ENCODE measurements around the gene PTPN14.
"Not testable (repeated sequence)": the region's sequence is repeated elsewhere in the genome, so short reads cannot be mapped to it uniquely, and the experiment has no call there.

PTPN14 gene

DNA sequence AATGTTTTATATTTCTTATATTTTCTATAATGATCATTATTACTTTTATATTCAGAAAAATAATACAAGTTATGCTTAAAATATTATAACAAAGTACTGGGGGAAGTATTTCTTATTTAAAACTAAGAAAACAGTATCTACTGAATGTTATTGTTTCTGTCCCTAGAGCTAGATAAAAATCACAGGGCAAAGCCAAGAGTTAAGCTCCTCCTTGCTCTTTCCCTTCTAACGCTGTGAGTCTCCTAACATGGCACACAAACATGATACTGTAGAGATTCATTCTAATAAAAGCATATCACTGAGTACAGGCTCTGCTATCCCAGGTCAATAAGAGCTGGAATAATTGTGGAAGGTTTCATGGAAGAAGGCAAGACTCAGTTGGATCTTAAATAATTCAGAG lies 53.4 kb downstream of the PTPN14 start:
- H3K4me1 ChIP-seq (ENCODE audit: control insufficient read depth in 1 of 2, insufficient read depth in 2 of 2, low read length in 2 of 2) = no peaks in the 10 kb centered on the region
- H3K36me3 ChIP-seq (ENCODE audit: control insufficient read depth in 1 of 2, insufficient read depth in 2 of 2, low read length in 2 of 2) = no peaks in the 10 kb centered on the region

DNA sequence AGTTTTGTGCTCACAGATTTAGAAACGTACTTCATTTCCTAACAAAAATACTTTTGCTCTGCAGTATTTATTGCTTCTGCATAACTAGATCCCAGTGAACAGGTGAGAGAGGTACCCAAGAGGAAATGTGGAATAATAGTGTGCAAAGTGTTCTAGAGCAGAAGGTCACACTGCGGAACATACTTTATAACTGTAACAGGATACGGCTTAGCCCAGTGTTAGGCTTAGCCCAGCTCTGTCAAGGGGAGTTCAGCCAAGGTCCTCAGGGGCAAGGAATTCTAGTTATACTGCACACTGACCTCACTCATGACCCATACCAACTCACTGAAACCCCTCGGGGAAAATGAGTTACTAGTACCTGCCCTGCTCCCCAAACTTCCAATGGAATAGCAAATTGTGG lies 55.3 kb downstream of the PTPN14 start:
- H3K9me3 ChIP-seq (ENCODE audit: control insufficient read depth in 1 of 2, low read length in 2 of 2) = no peaks in the 10 kb centered on the region
- H3K9ac ChIP-seq (ENCODE audit: low read depth in 1 of 2, low read length in 2 of 2) = no peak overlapping the region
- no peaks in the 10 kb centered on the region for H3K36me3 ChIP-seq (ENCODE audit: control insufficient read depth in 1 of 2, insufficient read depth in 2 of 2, low read length in 2 of 2)
- no peak overlapping the region for H3K27ac ChIP-seq (ENCODE audit: low read depth, low read length)
- no peaks in the 10 kb centered on the region for H3K27me3 ChIP-seq (ENCODE audit: control insufficient read depth in 1 of 2, insufficient read depth in 2 of 2, low read length in 2 of 2)
- no peak overlapping the region for H3K4me3 ChIP-seq (ENCODE audit: low read depth in 1 of 2, low read length in 2 of 2)
- H3K4me1 ChIP-seq (ENCODE audit: control insufficient read depth in 1 of 2, insufficient read depth in 2 of 2, low read length in 2 of 2) = no peaks in the 10 kb centered on the region

More for the DNA sequence above, 53.4 kb downstream of the PTPN14 start:
- Histone ChIP-seq H3K27ac (ENCODE audit: low read depth, low read length) (no peak overlapping the region), H3K27me3 (ENCODE audit: control insufficient read depth in 1 of 2, insufficient read depth in 2 of 2, low read length in 2 of 2) (no peaks in the 10 kb centered on the region), H3K9me3 (ENCODE audit: control insufficient read depth in 1 of 2, low read length in 2 of 2) (no peaks in the 10 kb centered on the region), H3K4me3 (ENCODE audit: low read depth in 1 of 2, low read length in 2 of 2) (no peak overlapping the region), H3K9ac (ENCODE audit: low read depth in 1 of 2, low read length in 2 of 2) (no peak overlapping the region)

DNA sequence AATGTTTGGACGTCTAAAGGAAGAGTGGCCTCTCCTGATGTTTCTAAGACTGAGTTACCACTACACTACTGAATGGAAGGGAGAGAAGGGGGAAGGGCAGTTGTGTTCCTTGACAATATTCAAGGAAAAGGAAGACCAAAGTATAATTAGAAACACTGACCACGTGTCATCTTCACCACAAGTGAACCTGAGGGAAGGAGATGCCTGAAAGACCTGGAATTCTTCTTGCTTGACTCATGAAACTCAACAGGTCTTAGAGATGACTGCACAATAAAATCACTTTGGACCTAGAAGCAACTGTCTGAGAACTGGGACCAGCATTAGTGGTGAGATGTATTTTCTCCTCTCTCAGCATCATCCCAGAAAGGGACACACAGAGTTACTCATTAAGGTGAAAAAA lies 56.7 kb downstream of the PTPN14 start:
- Histone ChIP-seq H3K27ac (ENCODE audit: low read depth, low read length) (no peak overlapping the region), H3K36me3 (ENCODE audit: control insufficient read depth in 1 of 2, insufficient read depth in 2 of 2, low read length in 2 of 2) (no peaks in the 10 kb centered on the region), H3K4me3 (ENCODE audit: low read depth in 1 of 2, low read length in 2 of 2) (no peak overlapping the region), H3K9me3 (ENCODE audit: control insufficient read depth in 1 of 2, low read length in 2 of 2) (no peaks in the 10 kb centered on the region), H3K9ac (ENCODE audit: low read depth in 1 of 2, low read length in 2 of 2) (no peak overlapping the region), H3K27me3 (ENCODE audit: control insufficient read depth in 1 of 2, insufficient read depth in 2 of 2, low read length in 2 of 2) (no peaks in the 10 kb centered on the region), H3K4me1 (ENCODE audit: control insufficient read depth in 1 of 2, insufficient read depth in 2 of 2, low read length in 2 of 2) (no peaks in the 10 kb centered on the region)

DNA sequence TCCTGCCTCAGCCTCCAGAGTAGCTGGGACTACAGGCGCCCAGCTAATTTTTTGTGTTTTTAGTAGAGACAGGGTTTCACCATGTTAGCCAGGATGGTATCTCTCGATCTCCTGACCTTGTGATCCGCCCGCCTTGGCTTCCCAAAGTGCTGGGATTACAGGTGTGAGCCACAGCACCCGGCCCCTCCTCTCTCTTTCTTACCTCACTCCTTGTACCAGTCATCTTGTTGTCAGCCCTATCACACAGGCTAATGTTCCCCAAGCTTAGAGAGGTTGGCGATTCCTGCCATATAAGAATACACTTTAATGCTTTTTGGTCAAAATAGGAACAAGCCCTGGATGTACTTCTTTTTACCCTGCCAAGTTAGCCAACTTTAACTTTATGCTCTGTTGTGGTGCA lies 57.2 kb downstream of the PTPN14 start:
- H3K4me1 ChIP-seq (ENCODE audit: control insufficient read depth in 1 of 2, insufficient read depth in 2 of 2, low read length in 2 of 2) = not testable (repeated sequence)

DNA sequence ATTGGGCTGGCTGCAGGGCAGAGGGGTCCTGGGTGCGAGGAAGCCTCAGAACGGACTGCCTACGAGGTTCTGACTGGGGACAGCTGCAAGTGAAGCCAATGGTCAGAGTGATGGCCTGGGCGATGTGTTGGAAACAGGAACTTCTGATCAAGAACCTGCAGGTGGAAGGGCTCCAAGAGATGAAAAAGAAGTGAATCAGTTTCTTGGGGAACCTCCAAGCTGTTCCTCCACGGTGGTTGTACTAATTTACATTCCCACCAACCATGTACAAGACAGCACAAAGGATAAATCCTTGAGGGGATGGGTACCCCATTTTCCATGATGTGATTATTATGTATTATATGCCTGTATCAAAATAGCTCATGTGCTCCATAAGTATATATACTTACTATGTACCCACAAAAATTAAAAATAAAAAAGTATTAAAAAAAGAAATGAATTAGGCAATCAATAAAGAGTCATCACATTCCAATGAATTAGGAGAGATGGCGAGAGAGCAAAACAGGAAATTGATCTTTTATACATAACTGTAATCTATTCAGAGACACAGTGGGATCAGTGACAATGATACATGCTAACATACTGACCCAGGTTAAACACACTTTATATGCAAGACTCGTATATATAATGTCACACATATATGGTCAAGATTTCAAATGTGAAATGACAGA lies 58.1 kb downstream of the PTPN14 start:
- H3K4me3 ChIP-seq (ENCODE audit: low read depth in 1 of 2, low read length in 2 of 2) = no peak overlapping the region
- no peaks in the 10 kb centered on the region for H3K27me3 ChIP-seq (ENCODE audit: control insufficient read depth in 1 of 2, insufficient read depth in 2 of 2, low read length in 2 of 2)
- H3K4me1 ChIP-seq (ENCODE audit: control insufficient read depth in 1 of 2, insufficient read depth in 2 of 2, low read length in 2 of 2) = no peaks in the 10 kb centered on the region
- H3K9ac ChIP-seq (ENCODE audit: low read depth in 1 of 2, low read length in 2 of 2) = no peak overlapping the region
- H3K27ac ChIP-seq (ENCODE audit: low read depth, low read length) = no peak overlapping the region
- H3K36me3 ChIP-seq (ENCODE audit: control insufficient read depth in 1 of 2, insufficient read depth in 2 of 2, low read length in 2 of 2) = no peaks in the 10 kb centered on the region
- H3K9me3 ChIP-seq (ENCODE audit: control insufficient read depth in 1 of 2, low read length in 2 of 2) = no peaks in the 10 kb centered on the region

More for the DNA sequence above, 57.2 kb downstream of the PTPN14 start:
- H3K27me3 ChIP-seq (ENCODE audit: control insufficient read depth in 1 of 2, insufficient read depth in 2 of 2, low read length in 2 of 2); H3K27ac ChIP-seq (ENCODE audit: low read depth, low read length); H3K4me3 ChIP-seq (ENCODE audit: low read depth in 1 of 2, low read length in 2 of 2); H3K9me3 ChIP-seq (ENCODE audit: control insufficient read depth in 1 of 2, low read length in 2 of 2); H3K36me3 ChIP-seq (ENCODE audit: control insufficient read depth in 1 of 2, insufficient read depth in 2 of 2, low read length in 2 of 2); H3K9ac ChIP-seq (ENCODE audit: low read depth in 1 of 2, low read length in 2 of 2): not testable (repeated sequence)

DNA sequence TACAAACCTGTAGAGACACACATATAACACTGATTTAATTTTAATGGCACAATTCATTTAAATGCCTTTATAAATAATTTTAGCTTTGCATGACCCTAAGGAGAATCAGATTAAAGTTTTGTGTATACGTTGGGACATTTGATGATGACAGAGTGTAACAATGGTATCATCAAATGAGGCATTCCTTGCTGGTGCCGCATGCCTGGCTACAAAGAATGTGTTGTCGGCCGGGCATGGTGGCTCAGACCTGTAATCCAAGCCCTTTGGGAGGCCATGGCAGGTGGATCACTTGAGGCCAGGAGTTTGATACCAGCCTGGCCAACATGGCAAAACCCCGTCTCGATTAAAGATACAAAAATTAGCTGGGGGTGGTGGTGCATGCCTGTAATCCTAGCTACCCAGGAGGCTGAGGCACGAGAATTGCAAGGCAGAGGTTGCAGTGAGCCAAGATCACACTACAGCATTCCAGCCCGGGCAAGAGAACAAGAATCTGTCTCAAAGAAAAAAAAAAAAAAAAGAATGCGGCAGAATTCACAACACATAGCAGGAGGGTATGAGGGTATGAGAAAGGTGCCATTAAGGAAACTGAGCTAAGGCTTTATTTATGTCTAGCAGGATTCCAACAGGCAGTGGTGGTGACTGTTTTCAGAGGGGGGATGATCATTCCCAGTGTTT lies 58.9 kb downstream of the PTPN14 start:
- no peaks in the 10 kb centered on the region for H3K9me3 ChIP-seq (ENCODE audit: control insufficient read depth in 1 of 2, low read length in 2 of 2)
- no peaks in the 10 kb centered on the region for H3K36me3 ChIP-seq (ENCODE audit: control insufficient read depth in 1 of 2, insufficient read depth in 2 of 2, low read length in 2 of 2)
- no peak overlapping the region for H3K4me3 ChIP-seq (ENCODE audit: low read depth in 1 of 2, low read length in 2 of 2)
- H3K27me3 ChIP-seq (ENCODE audit: control insufficient read depth in 1 of 2, insufficient read depth in 2 of 2, low read length in 2 of 2) = no peaks in the 10 kb centered on the region
- H3K9ac ChIP-seq (ENCODE audit: low read depth in 1 of 2, low read length in 2 of 2) = no peak overlapping the region
- no peaks in the 10 kb centered on the region for H3K4me1 ChIP-seq (ENCODE audit: control insufficient read depth in 1 of 2, insufficient read depth in 2 of 2, low read length in 2 of 2)
- no peak overlapping the region for H3K27ac ChIP-seq (ENCODE audit: low read depth, low read length)

DNA sequence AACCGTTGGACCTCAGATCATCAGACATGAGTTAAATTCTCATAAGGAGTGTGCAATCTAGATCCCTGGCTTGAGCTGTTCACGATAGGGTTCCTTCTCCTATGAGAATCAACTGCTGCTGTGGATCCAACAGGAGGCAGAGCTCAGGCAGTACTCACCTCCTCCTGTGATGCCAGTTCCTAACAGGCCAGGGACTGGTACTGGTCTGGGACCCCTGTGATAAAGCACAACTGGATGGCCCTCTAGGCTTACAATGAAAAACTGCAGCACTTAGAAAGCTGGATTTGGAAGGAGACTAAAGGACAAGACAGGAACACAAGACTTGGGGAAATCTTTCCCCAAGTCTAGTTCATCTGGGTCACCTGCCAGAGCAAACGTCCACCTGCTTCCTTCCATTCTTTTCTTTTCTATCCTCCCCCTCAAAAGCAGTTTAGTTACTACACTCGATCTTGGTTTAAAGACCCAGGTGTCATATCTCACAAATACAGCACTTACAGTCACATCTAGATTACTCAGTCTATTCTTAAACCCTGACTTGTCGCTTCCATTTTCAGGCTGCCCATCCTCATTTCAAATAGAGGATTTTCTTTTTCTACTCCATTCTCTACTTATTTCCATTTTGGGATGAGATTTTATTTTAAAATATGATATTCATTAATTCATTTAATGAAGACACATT lies 59.8 kb downstream of the PTPN14 start:
- H3K4me1 ChIP-seq (ENCODE audit: control insufficient read depth in 1 of 2, insufficient read depth in 2 of 2, low read length in 2 of 2) = no peaks in the 10 kb centered on the region
- H3K27me3 ChIP-seq (ENCODE audit: control insufficient read depth in 1 of 2, insufficient read depth in 2 of 2, low read length in 2 of 2) = no peaks in the 10 kb centered on the region
- no peak overlapping the region for H3K27ac ChIP-seq (ENCODE audit: low read depth, low read length)
- no peaks in the 10 kb centered on the region for H3K9me3 ChIP-seq (ENCODE audit: control insufficient read depth in 1 of 2, low read length in 2 of 2)
- no peaks in the 10 kb centered on the region for H3K36me3 ChIP-seq (ENCODE audit: control insufficient read depth in 1 of 2, insufficient read depth in 2 of 2, low read length in 2 of 2)
- H3K9ac ChIP-seq (ENCODE audit: low read depth in 1 of 2, low read length in 2 of 2) = no peak overlapping the region
- H3K4me3 ChIP-seq (ENCODE audit: low read depth in 1 of 2, low read length in 2 of 2) = no peak overlapping the region

DNA sequence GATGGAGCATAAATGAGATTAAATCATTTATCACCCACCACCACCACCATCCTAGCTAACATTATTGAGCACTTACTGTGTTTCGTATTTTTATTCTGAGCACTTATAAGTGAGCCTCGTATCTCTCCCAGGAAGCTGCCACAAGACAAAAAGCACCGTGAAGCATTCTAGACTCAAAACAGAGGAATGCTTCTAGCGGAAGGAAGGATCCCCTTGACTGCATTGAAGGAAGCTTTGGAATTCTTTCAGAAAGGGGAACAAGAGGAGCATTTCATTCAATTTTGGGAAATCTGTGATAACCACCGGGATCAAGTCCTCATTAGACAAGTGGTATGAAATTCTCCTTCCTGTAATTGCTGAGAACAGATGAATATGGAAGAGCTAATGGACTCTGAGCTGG lies 66.3 kb downstream of the PTPN14 start:
- no peak overlapping the region for H3K9ac ChIP-seq (ENCODE audit: low read depth in 1 of 2, low read length in 2 of 2)
- H3K36me3 ChIP-seq (ENCODE audit: control insufficient read depth in 1 of 2, insufficient read depth in 2 of 2, low read length in 2 of 2) = no peaks in the 10 kb centered on the region
- no peak overlapping the region for H3K4me3 ChIP-seq (ENCODE audit: low read depth in 1 of 2, low read length in 2 of 2)
- H3K4me1 ChIP-seq (ENCODE audit: control insufficient read depth in 1 of 2, insufficient read depth in 2 of 2, low read length in 2 of 2) = no peaks in the 10 kb centered on the region
- H3K27ac ChIP-seq (ENCODE audit: low read depth, low read length) = no peak overlapping the region
- no peaks in the 10 kb centered on the region for H3K9me3 ChIP-seq (ENCODE audit: control insufficient read depth in 1 of 2, low read length in 2 of 2)
- no peaks in the 10 kb centered on the region for H3K27me3 ChIP-seq (ENCODE audit: control insufficient read depth in 1 of 2, insufficient read depth in 2 of 2, low read length in 2 of 2)

DNA sequence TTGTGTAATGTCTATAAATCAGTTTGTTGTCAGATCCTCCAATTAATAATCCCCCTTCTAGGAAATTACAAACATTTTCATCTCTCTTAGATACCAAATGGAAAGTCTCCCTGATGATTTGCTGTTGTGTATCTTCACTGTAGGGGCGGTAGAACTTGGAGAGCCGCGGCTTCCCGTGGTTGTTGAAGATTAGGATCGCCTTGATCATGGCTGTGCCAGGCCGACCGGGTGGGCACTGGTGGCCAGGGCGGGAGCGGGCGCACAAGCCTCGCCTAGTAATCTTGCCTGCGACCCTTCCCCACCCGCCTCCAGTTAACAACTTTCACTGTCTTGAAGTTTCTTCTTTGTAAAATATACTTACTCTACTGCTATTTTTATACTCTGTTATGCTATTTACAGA lies 68.2 kb downstream of the PTPN14 start:
- not testable (repeated sequence) for H3K9me3 ChIP-seq (ENCODE audit: control insufficient read depth in 1 of 2, low read length in 2 of 2); H3K9ac ChIP-seq (ENCODE audit: low read depth in 1 of 2, low read length in 2 of 2); H3K36me3 ChIP-seq (ENCODE audit: control insufficient read depth in 1 of 2, insufficient read depth in 2 of 2, low read length in 2 of 2); H3K27ac ChIP-seq (ENCODE audit: low read depth, low read length); H3K4me3 ChIP-seq (ENCODE audit: low read depth in 1 of 2, low read length in 2 of 2); H3K4me1 ChIP-seq (ENCODE audit: control insufficient read depth in 1 of 2, insufficient read depth in 2 of 2, low read length in 2 of 2); H3K27me3 ChIP-seq (ENCODE audit: control insufficient read depth in 1 of 2, insufficient read depth in 2 of 2, low read length in 2 of 2)

DNA sequence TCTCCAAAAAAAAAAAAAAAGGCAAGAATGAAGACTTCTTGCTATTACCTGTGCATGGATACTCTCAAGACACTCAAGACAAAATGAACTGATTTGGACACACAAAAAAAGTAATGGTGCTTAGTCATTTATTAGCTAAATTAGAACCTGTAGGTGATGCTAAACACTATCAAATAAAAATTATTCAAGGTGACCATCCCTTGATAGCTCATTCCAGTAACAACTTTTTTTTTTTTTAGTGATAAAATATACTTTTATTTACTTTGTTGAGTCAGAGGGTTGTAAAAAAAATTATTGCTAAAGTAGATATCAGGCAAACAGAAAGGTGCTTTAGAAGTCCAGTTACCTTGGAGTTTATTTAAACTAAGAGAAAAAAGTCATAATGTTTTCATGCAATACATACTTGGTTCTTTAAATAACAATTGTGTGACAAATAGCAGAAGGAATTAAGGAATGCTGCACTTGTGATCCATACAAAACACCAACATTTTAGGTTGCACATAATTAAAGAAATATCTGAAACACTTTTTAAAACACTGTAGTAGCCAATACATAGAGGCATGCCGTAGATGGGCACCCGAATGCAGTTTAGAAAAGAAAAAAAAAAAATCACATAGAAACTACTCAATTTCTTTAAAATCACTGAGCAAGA lies 69.3 kb downstream of the PTPN14 start:
- not testable (repeated sequence) for H3K27ac ChIP-seq (ENCODE audit: low read depth, low read length); H3K4me3 ChIP-seq (ENCODE audit: low read depth in 1 of 2, low read length in 2 of 2); H3K9ac ChIP-seq (ENCODE audit: low read depth in 1 of 2, low read length in 2 of 2); H3K4me1 ChIP-seq (ENCODE audit: control insufficient read depth in 1 of 2, insufficient read depth in 2 of 2, low read length in 2 of 2); H3K27me3 ChIP-seq (ENCODE audit: control insufficient read depth in 1 of 2, insufficient read depth in 2 of 2, low read length in 2 of 2); H3K9me3 ChIP-seq (ENCODE audit: control insufficient read depth in 1 of 2, low read length in 2 of 2); H3K36me3 ChIP-seq (ENCODE audit: control insufficient read depth in 1 of 2, insufficient read depth in 2 of 2, low read length in 2 of 2)
